ENCODE results near the gene TLL2.

Gene TLL2

GRCh38 chr10:96541921-96542320 is 28.2 kb upstream of the TLL2 start:
- no peak for TF ChIP-seq CTCF (IDR thresholded peaks at IDR 0.05; ENCODE audit: insufficient read depth, low read depth, low read length, missing control alignments)
- no peak for DNase-seq (ENCODE audit: low read depth)
- H3K4me3 ChIP-seq (ENCODE audit: low read length) = no peak overlapping the region

DNA sequence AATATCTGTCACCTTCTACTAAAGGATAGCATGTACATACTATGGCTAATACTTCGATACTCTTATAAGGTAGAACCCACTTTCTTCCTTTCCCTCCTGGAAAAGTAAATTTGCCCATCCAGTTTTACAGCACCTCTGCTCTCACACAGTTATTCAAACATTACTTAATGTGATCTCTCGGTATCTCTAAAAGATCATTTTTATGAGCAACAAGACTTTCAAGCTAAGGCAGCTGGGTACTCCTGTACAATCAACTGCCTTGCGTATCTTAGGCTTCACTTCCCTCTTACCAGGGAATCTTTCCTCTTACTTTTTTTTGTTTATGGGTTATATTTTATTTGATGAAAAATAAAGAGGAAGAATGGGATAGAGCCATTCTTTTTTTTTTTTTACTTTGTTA is 26.5 kb upstream of the TLL2 start:
- TF ChIP-seq CTCF (IDR thresholded peaks at IDR 0.05; ENCODE audit: insufficient read depth, low read depth, low read length, missing control alignments) = no peak
- DNase-seq (ENCODE audit: low read depth) = no peak
- H3K4me3 ChIP-seq (ENCODE audit: low read length) = no peak overlapping the region

GRCh38 chr10:96538683-96539082 is 25.0 kb upstream of the TLL2 start:
- no peak for TF ChIP-seq CTCF (IDR thresholded peaks at IDR 0.05; ENCODE audit: insufficient read depth, low read depth, low read length, missing control alignments)
- DNase-seq (ENCODE audit: low read depth) = no peak
- H3K4me3 ChIP-seq (ENCODE audit: low read length) = no peak overlapping the region

- DNase-seq (ENCODE audit: low read depth) = no peak
- no peak overlapping the region for H3K4me3 ChIP-seq (ENCODE audit: low read length)
- no peak for TF ChIP-seq CTCF (IDR thresholded peaks at IDR 0.05; ENCODE audit: insufficient read depth, low read depth, low read length, missing control alignments)
Observed at GRCh38 chr10:96536129-96536528, 22.4 kb upstream of the TLL2 start.

DNA sequence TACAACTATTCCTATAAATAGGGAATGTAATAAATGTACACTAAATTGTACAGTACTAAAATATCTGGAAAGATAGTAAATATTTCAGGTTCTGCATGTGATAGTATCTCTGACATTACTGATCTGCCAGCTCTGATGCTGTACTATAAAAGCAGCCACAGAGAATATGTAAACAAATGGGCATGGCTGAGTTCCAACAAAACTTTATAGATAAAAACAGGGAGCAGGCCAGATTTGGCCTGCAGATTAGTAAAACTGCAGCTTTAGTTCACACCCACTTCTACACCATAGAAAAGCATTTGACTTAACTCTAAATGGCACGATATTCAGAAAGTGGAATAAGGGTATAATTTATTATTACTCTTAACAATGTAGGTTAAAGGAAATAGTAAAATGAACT is 18.8 kb upstream of the TLL2 start:
- no peak for DNase-seq (ENCODE audit: low read depth)
- no peak for TF ChIP-seq CTCF (IDR thresholded peaks at IDR 0.05; ENCODE audit: insufficient read depth, low read depth, low read length, missing control alignments)
- H3K4me3 ChIP-seq (ENCODE audit: low read length) = no peak overlapping the region

GRCh38 chr10:96529634-96530279 is 16.0 kb upstream of the TLL2 start:
- no peak overlapping the region for H3K4me3 ChIP-seq (ENCODE audit: low read length)
- no peak for TF ChIP-seq CTCF (IDR thresholded peaks at IDR 0.05; ENCODE audit: insufficient read depth, low read depth, low read length, missing control alignments)
- DNase-seq (ENCODE audit: low read depth) = no peak

- no peak for DNase-seq (ENCODE audit: low read depth)
- TF ChIP-seq CTCF (IDR thresholded peaks at IDR 0.05; ENCODE audit: insufficient read depth, low read depth, low read length, missing control alignments) = no peak
- no peak overlapping the region for H3K4me3 ChIP-seq (ENCODE audit: low read length)
Observed at GRCh38 chr10:96524741-96525140, 11.0 kb upstream of the TLL2 start.

Measured in epithelial cell of esophagus (primary cell).